PC-9 (cell line): ENCODE measurements around the gene PLEKHA6.

Source experiments
- EZH2 ChIP-seq: fragments of 200-600 bp; sonication (generic); IDR thresholded peaks from 2 replicates; pipeline ENCODE4 v1.8.0; 2017; ENCODE audit warnings: antibody characterized with exemption, low read depth
- TF ChIP-seq, protein P1 (sequence below): fragments of 200-600 bp; sonication (generic); conservative IDR thresholded peaks from 2 replicates; pipeline ENCODE4 v1.6.1; 2017; ENCODE audit warnings: mixed run types, antibody characterized with exemption, mild to moderate bottlenecking, moderate library complexity

GRCh38 chr1:204230211-204230610 is 129.5 kb downstream of the PLEKHA6 start:
- TF ChIP-seq, protein P1, sequence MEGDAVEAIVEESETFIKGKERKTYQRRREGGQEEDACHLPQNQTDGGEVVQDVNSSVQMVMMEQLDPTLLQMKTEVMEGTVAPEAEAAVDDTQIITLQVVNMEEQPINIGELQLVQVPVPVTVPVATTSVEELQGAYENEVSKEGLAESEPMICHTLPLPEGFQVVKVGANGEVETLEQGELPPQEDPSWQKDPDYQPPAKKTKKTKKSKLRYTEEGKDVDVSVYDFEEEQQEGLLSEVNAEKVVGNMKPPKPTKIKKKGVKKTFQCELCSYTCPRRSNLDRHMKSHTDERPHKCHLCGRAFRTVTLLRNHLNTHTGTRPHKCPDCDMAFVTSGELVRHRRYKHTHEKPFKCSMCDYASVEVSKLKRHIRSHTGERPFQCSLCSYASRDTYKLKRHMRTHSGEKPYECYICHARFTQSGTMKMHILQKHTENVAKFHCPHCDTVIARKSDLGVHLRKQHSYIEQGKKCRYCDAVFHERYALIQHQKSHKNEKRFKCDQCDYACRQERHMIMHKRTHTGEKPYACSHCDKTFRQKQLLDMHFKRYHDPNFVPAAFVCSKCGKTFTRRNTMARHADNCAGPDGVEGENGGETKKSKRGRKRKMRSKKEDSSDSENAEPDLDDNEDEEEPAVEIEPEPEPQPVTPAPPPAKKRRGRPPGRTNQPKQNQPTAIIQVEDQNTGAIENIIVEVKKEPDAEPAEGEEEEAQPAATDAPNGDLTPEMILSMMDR: no peak
- no peak for TF ChIP-seq EZH2
